ENCODE data around the gene GNB1.

GRCh38 chr1:1895060-1895418, 4.2 kb upstream of the GNB1 start:
- TF ChIP-seq CTCF (IDR thresholded peaks at IDR 0.05) (no peak), POLR2A (IDR thresholded peaks at IDR 0.05) (no peak)
